ENCODE results near the gene LSS. TPM values are rescaled to one million over a fixed set of nuclear protein-coding genes. Genes with fewer than 3 reads are reported as not detected.

LSS gene
- total RNA-seq, 4 donors from 2014 or later, result 128 to 251 (median 164) TPM

GRCh38 chr21:46189213-46189958 is 39.2 kb downstream of the LSS start:
- Histone ChIP-seq H3K4me1 (peaks cover 42% of the 10 kb centered on the region), H3K36me3 (peaks cover 35% of the 10 kb centered on the region), H3K4me3 (no peak overlapping the region), H3K9me3 (no peaks in the 10 kb centered on the region), H3K27me3 (no peaks in the 10 kb centered on the region), H3K27ac (peak overlapping the region; percentile 92)
- DNase-seq (ENCODE audit: low spot score in 2 of 2), result peak; percentile 63 to 69
- WGBS, result 56% methylated on average over 9 of the region's 9 CpGs
- no peak for TF ChIP-seq POLR2A (IDR thresholded peaks at IDR 0.05)
- no peak for TF ChIP-seq EP300 (IDR thresholded peaks at IDR 0.05)
- TF ChIP-seq, protein P1, sequence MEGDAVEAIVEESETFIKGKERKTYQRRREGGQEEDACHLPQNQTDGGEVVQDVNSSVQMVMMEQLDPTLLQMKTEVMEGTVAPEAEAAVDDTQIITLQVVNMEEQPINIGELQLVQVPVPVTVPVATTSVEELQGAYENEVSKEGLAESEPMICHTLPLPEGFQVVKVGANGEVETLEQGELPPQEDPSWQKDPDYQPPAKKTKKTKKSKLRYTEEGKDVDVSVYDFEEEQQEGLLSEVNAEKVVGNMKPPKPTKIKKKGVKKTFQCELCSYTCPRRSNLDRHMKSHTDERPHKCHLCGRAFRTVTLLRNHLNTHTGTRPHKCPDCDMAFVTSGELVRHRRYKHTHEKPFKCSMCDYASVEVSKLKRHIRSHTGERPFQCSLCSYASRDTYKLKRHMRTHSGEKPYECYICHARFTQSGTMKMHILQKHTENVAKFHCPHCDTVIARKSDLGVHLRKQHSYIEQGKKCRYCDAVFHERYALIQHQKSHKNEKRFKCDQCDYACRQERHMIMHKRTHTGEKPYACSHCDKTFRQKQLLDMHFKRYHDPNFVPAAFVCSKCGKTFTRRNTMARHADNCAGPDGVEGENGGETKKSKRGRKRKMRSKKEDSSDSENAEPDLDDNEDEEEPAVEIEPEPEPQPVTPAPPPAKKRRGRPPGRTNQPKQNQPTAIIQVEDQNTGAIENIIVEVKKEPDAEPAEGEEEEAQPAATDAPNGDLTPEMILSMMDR (IDR thresholded peaks at IDR 0.05), result no peak
- TF ChIP-seq POLR2AphosphoS5 (IDR thresholded peaks at IDR 0.05), result no peak

DNA sequence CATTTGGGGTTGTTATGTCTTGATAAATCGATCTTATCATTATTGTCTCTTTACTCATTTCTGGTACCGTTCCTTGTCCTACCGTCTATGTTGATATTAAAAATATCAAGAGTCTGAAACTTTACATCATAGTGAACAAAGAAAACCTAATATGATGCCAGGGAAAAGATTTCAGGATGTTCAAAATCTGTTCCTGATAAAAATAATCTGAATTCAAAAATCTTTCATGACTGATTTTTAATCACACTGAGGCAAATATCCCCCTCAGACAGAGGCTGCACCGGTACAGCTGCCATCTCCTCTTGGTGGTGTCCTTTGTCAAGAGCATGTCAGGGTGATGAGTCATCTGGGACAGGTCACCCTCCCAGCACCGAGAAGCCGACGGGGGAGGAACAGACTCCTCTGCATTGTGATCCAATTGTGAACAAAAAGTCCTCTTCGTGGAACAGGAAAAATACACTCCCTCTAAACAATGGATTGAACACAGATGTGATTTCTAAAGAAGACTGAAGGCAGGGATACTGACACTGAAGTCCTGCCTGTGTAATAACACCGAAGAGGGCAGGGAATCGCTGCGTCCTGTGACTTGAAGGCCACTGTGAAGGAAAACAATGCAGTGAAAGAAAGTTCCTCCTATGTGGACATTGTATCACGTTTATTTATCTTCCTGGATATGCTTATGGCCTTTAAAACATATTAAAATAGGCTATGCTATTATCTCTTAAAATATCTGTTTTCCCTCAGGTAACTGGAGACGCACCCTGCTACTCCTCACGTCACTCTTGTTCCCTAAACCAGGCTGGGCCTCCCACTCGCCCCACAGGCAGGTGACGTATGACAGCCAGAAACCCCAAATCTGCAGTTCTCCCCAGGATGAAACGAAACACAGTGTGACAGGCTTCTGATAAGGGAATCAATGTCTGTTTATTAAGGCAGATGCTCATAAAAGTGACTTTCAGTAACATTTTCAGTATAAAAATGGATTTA is 40.1 kb downstream of the LSS start:
- no peak overlapping the region for H3K4me3 ChIP-seq
- H3K9me3 ChIP-seq, result no peaks in the 10 kb centered on the region
- TF ChIP-seq POLR2A (IDR thresholded peaks at IDR 0.05) (no peak), POLR2AphosphoS5 (IDR thresholded peaks at IDR 0.05) (peak in 2 of 3 donors; percentile 58 to 68), EP300 (IDR thresholded peaks at IDR 0.05) (no peak)
- TF ChIP-seq, protein P1 (IDR thresholded peaks at IDR 0.05), result no peak
- WGBS, result 32% methylated on average over 17 of the region's 17 CpGs
- peak overlapping the region; percentile 92 for H3K27ac ChIP-seq
- H3K36me3 ChIP-seq, result peaks cover 26% of the 10 kb centered on the region
- peak in 1 of 2 donors; percentile 85 for DNase-seq (ENCODE audit: low spot score in 2 of 2)
- no peaks in the 10 kb centered on the region for H3K27me3 ChIP-seq
- peaks cover 46% of the 10 kb centered on the region for H3K4me1 ChIP-seq

DNA sequence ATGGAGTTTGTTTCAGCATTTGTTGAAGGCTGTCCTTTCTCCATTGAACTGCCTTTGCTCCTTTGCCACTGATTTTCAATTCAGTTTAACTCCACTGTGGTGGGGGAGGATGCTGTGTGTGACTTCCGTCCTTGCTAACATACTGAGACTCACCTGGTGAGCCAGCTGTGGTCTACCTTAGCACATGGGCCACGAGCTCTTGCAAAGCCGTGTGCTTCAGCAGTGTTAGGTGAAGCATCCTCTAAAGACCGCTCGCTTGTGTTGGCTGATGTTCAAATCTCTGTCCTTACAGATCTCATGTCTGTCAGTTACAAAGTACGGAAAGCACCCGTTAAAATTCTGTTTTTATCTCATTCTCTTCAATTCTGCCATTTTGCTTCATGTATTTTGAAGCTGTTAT is 40.8 kb downstream of the LSS start:
- Histone ChIP-seq H3K36me3 (peaks cover 21% of the 10 kb centered on the region), H3K9me3 (no peaks in the 10 kb centered on the region), H3K4me1 (peaks cover 50% of the 10 kb centered on the region), H3K4me3 (no peak overlapping the region), H3K27ac (no peak overlapping the region), H3K27me3 (no peaks in the 10 kb centered on the region)
- DNase-seq (ENCODE audit: low spot score in 2 of 2), result peak in 1 of 2 donors; percentile 44
- TF ChIP-seq POLR2AphosphoS5 (IDR thresholded peaks at IDR 0.05) (no peak), EP300 (IDR thresholded peaks at IDR 0.05) (no peak)
- WGBS, result 87% methylated on average over 7 of the region's 7 CpGs

- Histone ChIP-seq H3K9me3 (no peaks in the 10 kb centered on the region), H3K27ac (no peak overlapping the region), H3K4me1 (peaks cover 52% of the 10 kb centered on the region), H3K36me3 (peaks cover 16% of the 10 kb centered on the region), H3K27me3 (no peaks in the 10 kb centered on the region), H3K4me3 (no peak overlapping the region)
- 95% methylated on average over 8 of the region's 8 CpGs for WGBS
- peak; percentile 33 to 70 for DNase-seq (ENCODE audit: low spot score in 2 of 2)
- TF ChIP-seq EP300 (IDR thresholded peaks at IDR 0.05) (no peak), POLR2AphosphoS5 (IDR thresholded peaks at IDR 0.05) (no peak), POLR2A (IDR thresholded peaks at IDR 0.05) (no peak)
- TF ChIP-seq, protein P1 (IDR thresholded peaks at IDR 0.05), result no peak
These were observed 41.3 kb downstream of the LSS start for GRCh38 chr21:46187261-46187660.

DNA sequence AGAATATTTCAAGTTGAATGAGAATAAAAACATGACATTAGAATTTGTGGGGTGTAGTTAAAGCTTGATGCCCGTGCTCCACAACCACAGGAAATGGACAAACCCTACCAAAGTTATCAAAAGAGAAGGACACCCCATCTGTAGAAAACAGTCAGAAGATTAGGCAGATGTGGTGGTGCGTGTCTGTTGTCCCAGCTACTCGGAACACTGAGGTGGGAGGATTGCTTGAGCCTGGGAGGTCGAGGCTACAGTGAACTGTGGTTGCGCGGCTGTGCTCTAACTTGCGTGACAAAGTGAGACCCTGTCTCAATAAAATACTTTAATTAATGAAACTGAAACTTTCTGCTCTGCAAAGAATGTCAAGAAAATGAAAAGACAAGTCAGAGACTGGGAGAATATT is 42.9 kb downstream of the LSS start:
- peak in 1 of 2 donors; percentile 13 for DNase-seq (ENCODE audit: low spot score in 2 of 2)
- Histone ChIP-seq H3K27ac (no peak overlapping the region), H3K4me3 (no peak overlapping the region)

More for the DNA sequence above, 42.9 kb downstream of the LSS start:
- Histone ChIP-seq H3K9me3 (no peaks in the 10 kb centered on the region), H3K36me3 (peaks cover 7% of the 10 kb centered on the region), H3K4me1 (peaks cover 43% of the 10 kb centered on the region), H3K27me3 (no peaks in the 10 kb centered on the region)
- WGBS, result 84% methylated on average over 7 of the region's 7 CpGs
- no peak for TF ChIP-seq POLR2A (IDR thresholded peaks at IDR 0.05)
- TF ChIP-seq POLR2AphosphoS5 (IDR thresholded peaks at IDR 0.05), result no peak
- TF ChIP-seq, protein P1 (IDR thresholded peaks at IDR 0.05), result no peak
- no peak for TF ChIP-seq EP300 (IDR thresholded peaks at IDR 0.05)
